H4 (cell line): Measurements from ENCODE around the gene CDC20. TPM values are rescaled to one million over a fixed set of nuclear protein-coding genes. Genes with fewer than 3 reads are reported as not detected.
"Not testable (repeated sequence)": the region's sequence is repeated elsewhere in the genome, so short reads cannot be mapped to it uniquely, and the experiment has no call there.

ENCODE experiments used
- DNase-seq: peaks from one replicate; pipeline ENCODE4 v3.0.0-alpha.2; 2015; ENCODE audit warnings: low spot score
- total RNA-seq: library from RNA; depleted of rRNA; stranded (reverse); fragments of >200 nt; shearing (Covaris generic); gene quantifications from 2 replicates; pipeline ENCODE4 v1.2.3, GENCODE V29; 2014; rRNA removed

Gene CDC20
- total RNA-seq, 1 experiment from 2014 or later = 327 TPM

- no peak for DNase-seq
Measured at GRCh38 chr1:43382027-43382779, 23.4 kb downstream of the CDC20 start.

- DNase-seq = no peak
Measured at GRCh38 chr1:43383449-43383848, 24.7 kb downstream of the CDC20 start.

- no peak for DNase-seq
Measured at GRCh38 chr1:43386676-43387075, 27.9 kb downstream of the CDC20 start.

GRCh38 chr1:43387976-43388599 lies 29.3 kb downstream of the CDC20 start:
- DNase-seq = no peak

GRCh38 chr1:43388613-43389012 lies 29.8 kb downstream of the CDC20 start:
- no peak for DNase-seq

DNA sequence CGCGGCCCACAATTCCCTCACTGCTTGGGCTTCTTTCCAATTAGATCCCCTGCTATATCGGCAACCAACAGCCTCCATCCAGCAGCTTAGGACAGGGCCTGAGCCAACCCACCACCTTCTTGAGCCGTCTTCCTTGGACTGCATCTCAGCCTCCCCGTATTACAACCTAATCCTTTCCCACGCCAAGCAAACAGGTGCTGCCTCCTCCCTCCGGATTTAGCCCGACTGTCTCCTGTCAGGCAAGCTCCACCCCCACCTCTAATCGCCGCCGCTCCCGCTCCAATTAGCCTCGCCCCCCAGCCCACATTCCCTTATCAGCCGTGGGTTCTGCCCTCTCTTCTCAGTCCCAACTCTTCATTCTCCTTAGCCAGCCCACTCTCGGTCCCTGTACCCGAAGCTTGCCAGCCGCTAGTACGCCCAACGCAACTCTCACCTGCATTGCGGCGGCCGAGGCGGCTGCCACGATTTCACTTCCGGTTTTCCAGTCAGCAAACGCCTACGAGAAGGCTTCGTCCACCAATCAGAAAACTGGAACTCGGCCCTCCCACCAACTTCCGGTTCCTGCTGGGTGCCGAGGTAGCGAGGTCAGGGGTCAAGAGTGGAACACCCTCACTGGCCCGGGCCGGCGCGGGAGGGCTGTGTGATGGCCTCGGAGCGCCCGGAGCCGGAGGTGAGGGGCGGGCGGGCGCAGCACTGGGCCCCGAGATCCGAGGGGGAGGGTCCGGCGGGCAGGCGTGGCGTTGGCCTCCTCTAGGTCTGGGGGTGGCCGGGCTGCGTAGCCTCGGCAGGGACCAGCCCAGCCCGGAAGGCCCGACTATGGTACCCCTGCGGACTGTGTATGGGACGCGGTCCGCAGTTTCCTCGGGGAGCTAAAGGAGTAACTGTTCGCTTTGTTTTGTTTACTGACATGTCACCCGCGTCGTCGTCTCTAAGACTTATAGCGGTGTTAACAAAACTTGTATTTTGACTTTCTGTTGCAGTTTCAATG lies 30.8 kb downstream of the CDC20 start, which contains the start of the genes MED8 and SZT2:
TSS of gene MED8 (minus strand) at position 475 of the 988 bp plus-strand sequence. CDS start at position 439, 36 bp downstream.
TSS of gene SZT2 (plus strand) at position 574 of the 988 bp plus-strand sequence. CDS start at position 644, 70 bp downstream.
- DNase-seq = peak; percentile 91

DNA sequence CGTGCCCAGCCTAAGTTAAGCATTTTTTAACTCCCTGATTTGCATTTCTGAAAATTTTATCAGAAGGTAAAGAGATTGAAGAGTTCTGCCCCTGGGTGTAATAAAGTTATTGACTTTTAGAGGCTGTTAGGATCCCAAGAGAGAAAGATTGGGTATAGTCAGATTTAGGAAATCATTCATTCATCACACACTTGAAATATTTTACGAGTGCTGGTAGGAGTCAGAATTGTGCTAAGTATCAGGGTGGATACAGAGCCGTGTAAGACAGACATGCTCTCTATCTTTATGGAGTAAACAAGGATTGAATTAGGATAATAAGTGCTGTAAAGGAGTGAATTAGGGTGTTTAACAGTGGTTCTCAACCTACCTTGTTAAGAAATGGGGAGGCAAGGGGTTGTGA lies 33.9 kb downstream of the CDC20 start:
- no peak for DNase-seq

DNA sequence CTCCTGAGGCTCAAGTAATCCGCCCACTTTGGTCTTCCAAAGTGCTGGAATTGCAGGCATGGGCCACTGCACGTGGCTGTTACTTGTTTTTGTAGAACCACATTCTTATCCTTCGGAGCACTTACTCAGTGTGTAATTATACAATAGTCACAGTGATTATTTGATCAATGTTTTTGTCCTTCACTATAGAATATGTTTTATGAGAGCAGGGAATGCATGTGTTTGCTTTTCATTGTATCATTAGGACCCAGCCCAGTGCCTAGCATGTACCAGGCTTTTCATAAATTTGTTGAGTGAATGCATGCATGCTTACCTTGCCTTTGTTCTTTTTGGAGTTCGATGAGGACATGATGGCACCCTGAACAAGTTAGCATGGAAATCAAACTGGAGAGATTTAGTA lies 36.7 kb downstream of the CDC20 start:
- no peak for DNase-seq

DNA sequence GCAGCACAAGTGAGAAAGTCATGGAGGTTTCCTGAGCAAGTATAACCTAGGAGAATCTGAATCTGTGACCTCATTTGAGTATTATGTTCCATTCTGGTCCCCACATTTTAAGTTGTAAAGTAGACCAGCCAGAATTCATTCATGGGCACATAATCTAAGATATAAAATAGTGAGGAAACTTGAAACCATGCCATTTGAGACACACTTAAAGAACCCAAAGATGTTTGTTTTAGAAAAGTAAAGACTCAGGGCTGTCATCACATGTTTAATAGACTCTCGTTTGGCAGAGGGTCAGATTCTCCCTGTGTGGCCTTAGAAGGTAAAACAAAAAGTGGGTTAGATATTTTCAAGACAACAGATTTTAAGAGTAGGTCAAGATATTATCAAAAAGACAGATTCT lies 37.3 kb downstream of the CDC20 start:
- no peak for DNase-seq

DNA sequence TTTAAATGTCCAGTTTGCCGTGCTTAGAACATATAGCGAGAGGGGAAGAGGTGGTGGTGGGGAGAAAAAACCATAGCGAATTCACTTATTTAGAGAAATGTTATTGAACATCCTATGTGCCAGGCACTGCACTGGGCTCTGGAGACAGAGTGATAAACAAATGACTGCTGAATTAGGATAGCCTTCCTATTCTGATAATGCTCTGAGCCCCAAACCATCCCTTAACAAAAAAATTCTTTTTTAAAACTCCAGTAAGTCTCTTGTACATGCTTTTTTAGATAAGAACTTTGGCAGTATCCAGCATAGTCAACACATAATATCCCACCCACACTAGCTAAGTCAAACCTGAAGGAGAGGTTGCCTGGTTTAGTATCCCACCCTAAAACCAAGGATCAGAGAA lies 39.4 kb downstream of the CDC20 start:
- DNase-seq = no peak

DNA sequence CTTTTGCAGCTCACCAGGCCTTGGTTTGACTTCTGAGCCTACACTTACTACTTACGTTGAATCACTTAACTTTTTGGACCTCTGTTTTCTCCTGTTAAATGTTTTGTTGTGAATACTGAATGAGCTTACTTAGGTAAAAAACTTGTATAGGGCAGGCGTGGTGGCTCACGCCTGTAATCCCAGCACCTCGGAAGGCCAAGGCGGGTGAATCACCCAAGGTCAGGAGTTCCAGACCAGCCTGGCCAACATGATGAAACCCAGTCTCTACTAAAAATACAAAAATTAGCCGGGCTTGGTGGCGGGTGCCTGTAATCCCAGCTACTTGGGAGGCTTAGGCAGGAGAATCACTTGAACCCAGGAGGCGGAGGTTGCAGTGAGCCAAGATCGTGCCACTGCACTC lies 41.7 kb downstream of the CDC20 start:
- DNase-seq = not testable (repeated sequence)

DNA sequence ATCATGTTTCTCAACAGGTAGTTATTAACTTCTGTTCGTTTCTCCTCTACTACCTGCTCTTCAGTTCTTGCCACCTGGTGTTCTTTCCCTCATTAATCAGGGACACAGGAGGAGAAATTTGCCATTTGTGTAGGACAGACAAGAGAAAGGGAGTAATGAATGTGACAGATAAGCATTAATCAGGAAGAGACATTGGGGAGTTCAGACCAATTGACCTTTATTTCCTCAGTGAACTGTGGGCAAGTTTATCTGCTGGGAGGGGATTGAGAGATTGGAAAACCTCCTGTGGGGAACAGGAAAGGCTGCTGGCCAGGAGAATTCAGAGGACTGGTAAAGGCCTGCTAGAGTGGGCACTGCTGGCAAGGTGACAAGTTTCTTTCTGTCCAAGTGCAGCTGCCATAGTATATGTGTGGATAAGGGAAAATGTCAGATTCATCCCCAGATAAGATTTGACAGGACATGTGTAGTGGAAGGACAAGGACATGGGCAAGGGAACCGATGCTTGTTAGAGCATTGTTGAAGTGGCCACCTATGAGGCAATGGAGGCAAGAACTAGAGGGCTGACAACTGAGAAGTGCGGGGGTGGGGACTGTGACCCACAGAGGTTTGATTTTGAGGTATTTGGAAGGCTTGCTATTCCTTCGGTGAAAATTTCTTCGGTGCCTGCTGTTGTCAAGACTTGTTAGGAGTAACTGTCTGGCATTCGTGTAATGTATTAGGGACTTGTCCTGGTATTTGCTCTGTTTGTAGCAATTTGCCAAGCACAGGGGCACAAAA lies 43.5 kb downstream of the CDC20 start:
- no peak for DNase-seq

DNA sequence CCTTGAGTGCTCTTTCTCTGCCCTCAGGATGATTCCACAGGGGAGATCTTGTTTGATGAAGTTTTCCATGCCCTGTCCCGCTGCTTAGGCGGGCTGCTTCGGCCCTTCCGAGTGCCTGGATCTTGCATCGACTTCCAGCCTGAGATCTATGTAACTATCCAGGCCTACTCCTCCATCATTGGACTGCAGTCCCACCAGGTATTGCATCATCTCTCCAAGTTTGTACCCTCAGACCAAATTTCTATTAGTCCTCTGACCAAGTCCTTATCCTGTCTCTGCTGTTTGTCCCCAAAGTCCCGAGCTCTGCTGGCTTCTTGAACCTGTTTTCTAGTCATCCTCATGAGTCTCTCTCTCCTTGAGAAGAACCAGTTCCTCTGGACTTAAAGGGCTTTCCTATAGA lies 45.6 kb downstream of the CDC20 start:
- no peak for DNase-seq

DNA sequence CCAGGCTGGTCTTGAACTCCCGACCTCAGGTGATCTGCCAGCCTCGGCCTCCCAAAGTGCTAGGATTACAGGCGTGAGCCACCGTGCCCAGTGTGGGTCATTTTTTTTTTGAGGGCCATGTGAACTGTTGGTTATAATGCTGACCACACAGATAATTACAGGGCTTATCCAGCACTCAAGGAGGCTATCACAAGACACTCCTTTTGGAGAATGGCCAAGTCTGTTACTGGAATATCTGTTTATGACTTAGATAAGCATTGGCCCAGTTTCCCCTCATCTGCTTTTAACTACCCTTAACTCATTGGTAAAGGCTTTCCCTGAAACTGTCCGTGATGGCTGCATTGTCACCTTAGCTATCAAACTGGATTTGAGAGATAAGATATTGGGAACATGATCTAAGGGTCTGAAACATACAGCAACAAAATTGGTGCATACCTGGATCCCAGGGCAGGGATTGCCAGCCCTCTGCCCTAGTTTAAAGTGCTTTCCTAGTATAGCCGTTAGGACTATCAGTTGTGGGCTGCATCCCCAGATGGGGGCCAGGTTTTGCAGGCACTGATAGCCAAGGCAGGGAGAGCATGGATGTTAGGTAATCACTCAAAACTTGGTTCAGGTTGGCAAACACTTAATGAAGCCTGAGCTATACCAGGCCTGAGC lies 46.6 kb downstream of the CDC20 start:
- no peak for DNase-seq

DNA sequence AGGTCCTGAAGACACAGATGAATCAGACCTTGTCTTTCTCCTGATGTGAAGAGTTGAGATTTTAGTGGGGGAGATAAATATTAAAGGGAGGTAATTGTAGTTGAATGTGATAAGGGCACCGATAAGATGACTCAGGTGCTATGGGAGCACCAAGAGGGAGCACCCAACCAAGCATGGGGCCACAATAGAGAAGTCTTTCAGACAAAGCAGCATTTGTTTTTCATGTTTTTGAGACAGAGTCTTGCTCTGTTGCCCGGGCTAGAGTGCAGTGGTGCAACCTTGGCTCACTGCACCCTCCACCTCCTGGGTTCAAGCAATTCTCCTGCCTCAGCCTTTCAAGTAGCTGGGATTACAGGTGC lies 47.1 kb downstream of the CDC20 start:
- no peak for DNase-seq

GRCh38 chr1:43410571-43410970 lies 51.8 kb downstream of the CDC20 start:
- no peak for DNase-seq

Other genes with a start within 250 kb of the CDC20 start
- 211 and 219 TPM in 2 replicates for gene EBNA1BP2, start 186.7 kb upstream of the CDC20 start, total RNA-seq
- 1.1 and 1.2 TPM in 2 replicates for gene CFAP57, start 186.7 kb upstream of the CDC20 start, total RNA-seq
- not detected in 2 replicates for gene TMEM125, start 89.0 kb upstream of the CDC20 start, total RNA-seq
- not detected in 2 replicates for gene C1orf210, start 73.4 kb upstream of the CDC20 start, total RNA-seq
- gene TIE1, start 58.0 kb upstream of the CDC20 start, total RNA-seq = 0.04 TPM in 1 of 2 replicates, not detected in the other
- not detected in 2 replicates for gene MPL, start 21.2 kb upstream of the CDC20 start, total RNA-seq
- gene ELOVL1, start 9.0 kb downstream of the CDC20 start, total RNA-seq = 120 and 138 TPM in 2 replicates
- 113 and 119 TPM in 2 replicates for gene MED8, start 30.8 kb downstream of the CDC20 start, total RNA-seq
- 4.2 and 6.3 TPM in 2 replicates for gene SZT2, start 30.9 kb downstream of the CDC20 start, total RNA-seq
- gene HYI, start 95.0 kb downstream of the CDC20 start, total RNA-seq = 32.4 and 35.1 TPM in 2 replicates
- gene PTPRF, start 171.9 kb downstream of the CDC20 start, total RNA-seq = 8.5 and 11.6 TPM in 2 replicates